ENCODE results near the gene CD82.

- no peak for TF ChIP-seq CTCF (conservative IDR thresholded peaks at IDR 0.05; ENCODE audit: low read length)
- TF ChIP-seq EZH2phosphoT487 (IDR thresholded peaks at IDR 0.05; ENCODE audit: borderline replicate concordance, low read depth, low read length) = no peak
Measured at GRCh38 chr11:44524346-44524745, 41.1 kb upstream of the CD82 start.
